Tongue (tissue), 3 donors: ENCODE results near the gene MTERF4. TPM values are rescaled to one million over a fixed set of nuclear protein-coding genes. Genes with fewer than 3 reads are reported as not detected.

Experiments
- DNase-seq: peaks from one replicate; pipeline ENCODE4 v3.0.0-alpha.2; 2015
- small RNA-seq: library from RNA; depleted of rRNA; stranded (forward); fragments of <200 nt; gene quantifications from one replicate; pipeline ENCODE3, GENCODE V24; 2014; ENCODE audit warnings: low replicate concordance
- total RNA-seq: library from RNA; depleted of rRNA; stranded (reverse); fragments of >200 nt; gene quantifications from one replicate; pipeline ENCODE4 v1.2.3, GENCODE V29; 2014

MTERF4 gene
- total RNA-seq, 1 donor from 2014 or later: 70.9 TPM

- DNase-seq: peak; percentile 57
Measured at GRCh38 chr2:241049739-241050623, 52.1 kb downstream of the MTERF4 start.

DNA sequence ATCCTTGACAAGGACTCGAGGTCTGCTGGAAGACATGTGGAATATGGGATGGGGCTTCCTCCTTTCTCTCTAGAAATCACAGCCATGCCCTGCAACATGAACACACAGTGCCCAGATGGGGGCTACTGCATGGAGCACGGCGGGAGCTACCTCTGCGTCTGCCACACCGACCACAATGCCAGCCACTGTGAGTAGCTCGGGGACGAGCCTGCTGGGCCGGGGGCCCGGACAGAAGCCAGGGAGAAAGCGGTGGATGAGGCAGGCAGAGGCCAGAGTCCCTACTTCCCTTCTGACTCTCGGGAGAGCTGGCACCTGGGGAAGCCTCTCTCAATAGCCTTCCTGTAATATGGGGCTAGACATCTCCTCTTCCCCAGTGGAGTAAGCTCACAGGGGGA is 53.1 kb downstream of the MTERF4 start:
- no peak for DNase-seq

DNA sequence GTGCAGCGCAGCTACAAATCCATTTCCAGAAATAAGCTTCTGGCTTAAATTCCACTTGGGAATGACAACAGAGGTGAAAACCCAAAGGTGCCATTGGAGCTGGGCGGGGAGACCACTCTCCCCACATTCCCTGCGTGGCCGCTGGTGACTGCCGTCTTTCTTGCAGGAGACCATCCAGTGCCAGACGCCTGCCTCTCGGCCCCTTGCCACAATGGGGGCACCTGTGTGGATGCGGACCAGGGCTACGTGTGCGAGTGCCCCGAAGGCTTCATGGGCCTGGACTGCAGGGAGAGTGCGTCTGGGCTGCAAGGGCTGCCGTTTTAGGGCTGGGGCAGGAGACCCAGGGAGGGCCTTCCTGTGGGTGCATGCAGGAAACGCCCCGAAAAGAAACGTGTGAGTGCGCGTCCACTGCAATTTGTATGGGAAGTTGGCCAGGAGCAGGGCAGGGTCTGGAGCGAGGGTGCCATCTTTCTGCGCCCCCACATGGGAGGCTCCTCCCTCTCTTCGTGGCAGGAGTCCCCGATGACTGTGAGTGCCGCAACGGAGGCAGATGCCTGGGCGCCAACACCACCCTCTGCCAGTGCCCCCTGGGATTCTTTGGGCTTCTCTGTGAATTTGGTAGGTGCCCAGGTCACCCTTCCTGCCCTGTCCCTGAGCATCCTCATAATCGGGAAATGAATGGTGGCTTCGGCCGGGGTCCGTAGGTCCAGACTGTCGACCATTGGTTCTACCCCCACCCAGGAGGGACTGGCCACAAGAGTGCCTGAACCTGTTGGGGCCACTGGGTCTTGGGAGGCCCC is 53.7 kb downstream of the MTERF4 start:
- no peak for DNase-seq

- DNase-seq: no peak
Measured at GRCh38 chr2:241047253-241048010, 54.7 kb downstream of the MTERF4 start.

Small RNA genes lying within 50 kb of the gene (small RNA-seq; reads per million reads assigned to genes)
- gene AC005237.2: not detected

Other genes starting within 250 kb of the MTERF4 start
- not detected for gene AGXT, start 233.5 kb downstream of the MTERF4 start, total RNA-seq
- 23.0 TPM for gene MAB21L4, start 206.1 kb downstream of the MTERF4 start, total RNA-seq
- not detected for gene CROCC2, start 196.0 kb downstream of the MTERF4 start, total RNA-seq
- gene SNED1, start 103.7 kb downstream of the MTERF4 start, total RNA-seq: 15.0 TPM
- gene PASK, start 47.2 kb upstream of the MTERF4 start, total RNA-seq: 5.0 TPM
- 34.9 TPM for gene PPP1R7, start 48.2 kb upstream of the MTERF4 start, total RNA-seq
- 0.10 TPM for gene ANO7, start 86.4 kb upstream of the MTERF4 start, total RNA-seq
- gene HDLBP, start 213.4 kb upstream of the MTERF4 start, total RNA-seq: 509 TPM
- 355 TPM for gene SEPTIN2, start 213.6 kb upstream of the MTERF4 start, total RNA-seq